NCI-H146 treated with DMSO at 0.1 percent for 48 hours (cell line): ENCODE measurements around the gene MUC3A.
"Not testable (repeated sequence)": the region's sequence is repeated elsewhere in the genome, so short reads cannot be mapped to it uniquely, and the experiment has no call there.

Experiments
- DNase-seq: peaks from one replicate; lab custom pipeline; 2025; ENCODE audit not compliant: unreplicated experiment; lab: John Stamatoyannopoulos, UW

MUC3A gene

DNA sequence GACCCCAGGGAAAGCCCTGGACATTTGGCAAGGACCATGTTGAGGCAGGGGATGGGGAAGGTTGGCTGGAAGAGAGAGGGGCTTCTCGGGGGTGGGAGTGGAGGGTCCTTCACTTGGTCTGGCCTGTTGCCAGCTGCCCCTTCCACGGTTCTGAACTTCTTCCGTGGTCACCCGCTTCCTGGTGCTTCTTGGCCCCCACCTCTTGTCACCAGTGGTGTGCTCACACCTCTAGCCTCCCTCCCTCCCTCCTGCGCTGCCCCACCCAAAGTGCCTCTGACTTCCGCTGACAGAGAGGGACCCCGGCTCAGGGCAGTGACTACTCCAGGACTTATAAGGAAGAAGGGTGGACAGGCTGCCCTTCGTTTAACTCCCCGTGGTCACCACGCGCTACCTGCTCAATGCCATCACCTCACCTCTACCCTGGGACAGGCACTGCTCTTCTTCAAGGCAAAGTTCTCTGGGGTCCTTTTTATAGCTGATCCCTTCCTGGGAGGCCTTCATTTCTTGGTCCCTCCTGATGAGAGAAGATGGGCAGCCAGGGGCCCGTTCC lies 19.8 kb downstream of the MUC3A start, which contains the start of gene MUC12:
Gene MUC12, plus strand, starts transcription at position 500 of the 550 bp plus-strand sequence. CDS start 58 bp downstream, outside the sequence.
- DNase-seq = no peak

DNA sequence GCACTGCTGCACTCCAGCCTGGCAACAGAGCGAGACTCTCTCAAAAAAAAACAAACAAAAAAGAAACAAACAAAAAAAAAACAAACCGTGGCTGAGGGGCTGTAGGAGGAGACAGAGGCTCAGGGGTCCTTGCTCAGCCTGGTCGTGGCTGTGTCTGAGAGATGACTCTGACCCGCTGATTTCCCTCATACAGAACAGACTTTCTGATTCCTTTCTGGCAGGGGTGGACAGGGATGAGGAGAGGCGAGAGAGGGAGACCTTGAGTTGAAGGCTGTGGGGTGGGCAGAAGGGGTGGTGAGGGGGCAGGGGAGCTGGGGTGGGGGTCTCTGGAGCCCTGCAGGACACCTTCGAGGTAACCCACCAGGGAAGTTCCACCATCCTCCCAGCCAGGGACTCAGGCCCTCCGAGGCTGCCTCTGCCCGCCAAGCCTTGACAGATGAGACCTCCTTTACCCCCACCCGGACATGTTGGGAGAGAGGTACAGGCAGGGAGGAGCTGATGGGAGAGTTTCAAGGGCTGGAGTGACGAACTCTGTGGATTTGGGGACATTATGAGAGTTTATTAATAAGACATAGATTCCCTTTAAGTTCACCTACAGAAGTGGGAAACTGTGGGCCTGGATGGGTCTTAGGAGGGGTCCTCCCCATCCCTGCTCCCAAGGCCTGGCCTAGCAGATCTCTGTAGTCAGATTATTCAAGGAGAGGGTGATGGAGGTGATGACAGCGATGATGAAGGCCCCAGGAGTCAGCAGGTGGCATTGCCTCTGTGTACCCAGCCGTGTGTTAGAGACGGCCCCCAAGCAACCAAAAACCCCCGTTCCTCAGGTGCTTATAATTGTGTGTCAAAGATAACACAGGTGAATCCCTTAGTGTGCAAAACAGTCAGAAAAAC lies 22.0 kb downstream of the MUC3A start:
- no peak for DNase-seq

DNA sequence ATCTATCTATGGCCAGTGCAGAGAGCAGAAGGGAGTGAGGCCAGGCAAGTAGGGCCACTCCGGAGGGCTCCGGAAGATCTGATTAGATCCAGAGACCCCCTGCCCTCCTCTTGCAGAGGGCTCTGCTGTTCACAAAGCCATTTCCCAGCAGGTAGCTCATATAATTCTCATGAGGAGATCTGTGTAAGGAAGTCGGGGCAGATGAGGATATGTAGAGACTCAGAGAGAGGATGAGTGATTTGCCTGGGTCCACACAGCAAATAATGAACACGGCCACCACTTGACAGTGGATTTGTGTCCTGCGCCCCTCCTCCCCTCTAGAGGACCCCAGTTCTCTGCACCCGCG lies 22.6 kb downstream of the MUC3A start:
- no peak for DNase-seq

DNA sequence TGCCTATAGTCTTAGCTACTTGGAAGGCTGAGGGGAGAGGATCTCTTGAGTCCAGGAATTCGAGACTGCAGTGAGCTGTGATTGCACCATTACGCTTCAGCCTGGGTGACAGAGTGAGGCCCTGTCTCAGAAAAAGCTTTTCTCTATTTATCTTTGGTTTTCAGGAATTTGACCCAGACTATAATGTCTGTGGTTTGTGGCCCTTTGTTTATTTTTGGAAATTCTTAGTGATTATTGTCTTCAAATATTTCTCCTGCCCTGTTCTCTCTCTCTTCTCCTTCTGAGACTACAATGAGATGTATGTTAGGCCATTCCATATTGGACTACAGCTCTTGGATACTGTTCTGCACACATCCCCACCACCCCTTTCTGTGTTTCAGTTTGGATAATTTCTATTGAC lies 24.7 kb downstream of the MUC3A start:
- no peak for DNase-seq

DNA sequence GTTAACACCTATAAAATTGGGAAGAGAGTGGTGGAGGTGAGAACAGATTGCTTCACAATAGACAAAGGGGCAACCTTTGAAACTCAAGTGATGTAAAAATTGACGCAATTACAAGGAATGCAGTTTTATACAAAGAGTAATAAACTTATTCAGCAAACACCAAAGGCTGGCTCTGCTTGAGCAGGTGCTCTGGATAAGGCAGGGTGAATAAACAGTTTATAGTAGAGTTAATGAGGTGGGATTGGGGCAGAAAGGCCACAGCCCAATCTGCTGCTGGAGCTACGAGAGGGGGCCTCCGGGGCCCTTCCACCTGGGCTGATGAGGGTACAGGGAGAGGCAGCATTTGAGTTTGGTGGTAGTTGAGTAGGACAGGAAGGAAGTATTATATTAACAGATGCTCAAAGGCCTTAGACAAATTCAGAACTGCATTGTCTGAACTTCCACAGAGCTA lies 26.1 kb downstream of the MUC3A start:
- DNase-seq = no peak

DNA sequence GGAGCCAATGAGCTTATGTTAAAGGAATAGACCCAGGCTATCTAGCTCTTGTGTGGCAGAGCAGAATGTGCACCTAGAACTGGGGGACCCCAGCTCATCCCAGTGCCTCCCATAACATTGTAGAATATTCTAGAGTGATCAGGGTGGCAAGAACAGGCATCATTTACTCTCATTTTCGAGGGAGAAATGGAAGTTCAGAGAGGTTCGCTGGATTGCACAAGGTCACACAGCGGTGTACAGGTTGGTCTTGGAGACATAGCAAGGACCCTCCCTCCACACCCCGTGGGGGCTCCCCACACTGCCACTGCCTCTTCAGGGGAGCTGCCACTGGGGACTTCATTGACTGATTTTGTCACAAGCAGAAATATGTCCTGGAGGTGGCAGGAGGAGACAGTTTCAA lies 29.0 kb downstream of the MUC3A start:
- DNase-seq = no peak

DNA sequence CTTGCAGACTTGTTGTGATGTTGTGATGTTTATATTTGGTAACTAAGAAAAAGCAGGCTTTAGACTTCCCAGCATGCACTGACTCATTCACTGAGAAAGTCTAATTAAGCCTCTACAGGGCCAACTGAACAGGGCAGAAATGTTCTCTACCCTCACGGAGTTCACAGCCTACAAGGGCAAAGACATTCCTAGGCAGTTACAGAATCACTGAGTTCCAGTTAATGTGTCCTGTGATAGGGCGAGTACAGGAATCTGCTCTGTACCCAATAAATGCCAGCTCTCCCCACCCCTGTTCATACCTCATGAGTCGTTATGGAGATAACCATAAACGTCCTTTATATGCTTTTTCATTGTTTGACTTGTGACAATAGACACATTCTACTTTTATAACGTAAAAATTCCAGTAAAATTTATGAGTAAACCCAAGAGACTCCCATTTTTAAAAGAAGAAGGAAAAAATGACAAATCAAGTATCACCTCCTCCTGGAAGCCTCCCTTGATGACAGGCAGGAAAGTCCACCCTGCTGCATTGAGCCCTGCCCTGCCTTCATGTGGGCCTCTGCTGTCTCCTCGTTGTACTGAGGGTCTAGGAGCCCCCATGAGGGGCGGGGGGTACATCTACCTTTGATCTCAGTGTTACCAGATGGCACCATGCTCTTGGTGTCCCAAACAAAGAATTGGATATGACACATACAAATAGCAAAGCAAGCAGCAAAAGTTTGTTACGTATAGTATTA lies 34.3 kb downstream of the MUC3A start:
- DNase-seq = no peak

DNA sequence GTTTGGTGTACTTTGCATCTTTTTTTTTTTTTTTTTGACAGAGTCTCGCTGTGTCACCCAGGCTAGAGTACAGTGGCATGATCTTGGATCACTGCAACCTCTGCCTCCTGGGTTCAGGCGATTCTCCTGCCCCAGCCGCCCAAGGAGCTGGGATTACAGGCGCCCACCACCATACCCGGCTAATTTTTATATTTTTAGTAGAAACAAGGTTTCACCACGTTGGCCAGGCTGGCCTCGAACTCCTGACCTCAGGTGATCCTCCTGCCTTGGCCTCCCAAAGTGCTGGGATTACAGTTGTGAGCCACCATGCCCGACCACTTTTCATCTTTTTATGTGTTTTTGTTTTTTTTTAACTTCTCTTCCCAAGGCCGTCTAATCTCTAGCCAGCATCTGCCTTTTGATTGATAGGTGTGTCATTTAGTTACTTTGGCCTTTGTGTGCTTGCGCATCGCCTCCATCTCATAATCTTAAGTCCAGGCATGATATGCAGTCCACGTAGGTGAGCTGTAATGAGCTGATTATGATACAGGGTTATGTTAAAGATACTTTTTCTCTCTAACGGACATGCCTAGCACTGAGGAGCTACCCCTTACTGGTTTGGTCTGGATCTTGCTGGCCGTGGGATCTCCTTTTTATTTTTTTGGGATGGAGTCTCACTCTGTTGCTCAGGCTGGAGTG lies 35.0 kb downstream of the MUC3A start:
- not testable (repeated sequence) for DNase-seq

DNA sequence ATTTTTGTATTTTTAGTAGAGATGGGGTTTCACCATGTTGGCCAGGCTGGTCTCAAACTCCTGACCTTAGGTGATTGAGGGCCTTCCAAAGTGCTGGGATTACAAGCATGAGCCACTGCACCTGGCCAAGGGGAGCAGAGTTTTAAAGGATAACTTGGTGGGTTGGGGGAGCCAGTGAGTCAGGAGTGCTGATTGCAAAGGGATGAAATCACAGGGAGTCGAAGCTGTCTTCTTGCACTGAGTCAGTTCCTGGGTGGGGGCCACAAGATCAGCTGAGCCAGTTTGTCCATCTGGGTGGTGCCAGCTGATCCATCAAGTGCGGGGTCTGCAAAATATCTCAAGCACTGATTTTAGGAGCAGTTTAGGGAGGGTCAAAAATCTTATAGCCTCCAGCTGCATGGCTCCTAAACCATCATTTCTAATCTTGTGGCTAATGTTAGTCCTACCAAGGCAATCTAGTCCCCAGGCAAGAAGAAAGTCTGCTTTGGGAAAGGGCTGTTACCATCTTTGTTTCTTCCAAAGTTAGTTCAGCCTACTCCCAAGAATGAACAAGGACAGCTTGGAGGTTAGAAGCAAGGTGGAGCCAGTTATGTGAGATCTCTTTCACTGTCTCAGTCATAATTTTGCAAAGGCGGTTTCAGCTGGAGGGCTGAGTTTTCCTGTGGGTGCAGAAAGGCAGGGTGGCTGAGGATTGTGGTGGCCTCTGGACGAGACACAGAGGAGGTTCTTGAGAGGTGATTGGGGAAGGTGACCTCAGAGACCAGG lies 35.9 kb downstream of the MUC3A start:
- not testable (repeated sequence) for DNase-seq

DNA sequence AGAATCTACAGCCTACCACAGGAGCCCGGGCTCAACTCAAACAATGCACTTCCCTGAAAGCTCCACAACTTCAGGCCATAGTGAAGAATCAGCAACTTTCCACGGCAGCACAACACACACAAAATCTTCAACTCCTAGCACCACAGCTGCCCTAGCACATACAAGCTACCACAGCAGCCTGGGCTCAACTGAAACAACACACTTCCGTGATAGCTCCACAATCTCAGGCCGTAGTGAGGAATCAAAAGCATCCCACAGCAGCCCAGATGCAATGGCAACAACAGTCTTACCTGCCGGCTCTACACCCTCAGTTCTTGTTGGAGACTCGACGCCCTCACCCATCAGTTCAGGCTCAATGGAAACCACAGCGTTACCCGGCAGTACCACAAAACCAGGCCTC lies 42.3 kb downstream of the MUC3A start:
- DNase-seq = no peak

DNA sequence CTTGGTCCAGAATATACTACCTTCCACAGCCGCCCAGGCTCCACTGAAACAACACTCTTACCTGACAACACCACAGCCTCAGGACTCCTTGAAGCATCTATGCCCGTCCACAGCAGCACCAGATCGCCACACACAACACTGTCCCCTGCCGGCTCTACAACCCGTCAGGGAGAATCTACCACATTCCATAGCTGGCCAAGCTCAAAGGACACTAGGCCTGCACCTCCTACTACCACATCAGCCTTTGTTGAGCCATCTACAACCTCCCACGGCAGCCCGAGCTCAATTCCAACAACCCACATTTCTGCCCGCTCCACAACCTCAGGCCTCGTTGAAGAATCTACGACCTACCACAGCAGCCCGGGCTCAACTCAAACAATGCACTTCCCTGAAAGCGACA lies 42.9 kb downstream of the MUC3A start:
- not testable (repeated sequence) for DNase-seq

DNA sequence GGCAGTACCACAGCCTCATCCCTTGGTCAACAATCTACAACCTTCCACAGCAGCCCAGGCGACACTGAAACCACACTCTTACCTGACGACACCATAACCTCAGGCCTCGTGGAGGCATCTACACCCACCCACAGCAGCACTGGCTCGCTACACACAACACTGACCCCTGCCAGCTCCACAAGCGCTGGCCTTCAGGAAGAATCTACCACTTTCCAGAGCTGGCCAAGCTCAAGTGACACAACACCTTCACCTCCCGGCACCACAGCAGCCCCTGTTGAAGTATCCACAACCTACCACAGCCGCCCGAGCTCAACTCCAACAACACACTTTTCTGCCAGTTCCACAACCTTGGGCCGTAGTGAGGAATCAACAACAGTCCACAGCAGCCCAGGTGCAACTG lies 45.3 kb downstream of the MUC3A start:
- not testable (repeated sequence) for DNase-seq

DNA sequence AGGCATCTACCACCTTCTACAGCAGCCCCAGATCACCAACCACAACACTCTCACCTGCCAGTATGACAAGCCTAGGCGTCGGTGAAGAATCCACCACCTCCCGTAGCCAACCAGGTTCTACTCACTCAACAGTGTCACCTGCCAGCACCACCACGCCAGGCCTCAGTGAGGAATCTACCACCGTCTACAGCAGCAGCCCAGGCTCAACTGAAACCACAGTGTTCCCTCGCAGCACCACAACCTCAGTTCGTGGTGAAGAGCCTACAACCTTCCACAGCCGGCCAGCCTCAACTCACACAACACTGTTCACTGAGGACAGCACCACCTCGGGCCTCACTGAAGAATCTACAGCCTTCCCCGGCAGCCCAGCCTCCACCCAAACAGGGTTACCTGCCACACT lies 49.2 kb downstream of the MUC3A start:
- DNase-seq = not testable (repeated sequence)

DNA sequence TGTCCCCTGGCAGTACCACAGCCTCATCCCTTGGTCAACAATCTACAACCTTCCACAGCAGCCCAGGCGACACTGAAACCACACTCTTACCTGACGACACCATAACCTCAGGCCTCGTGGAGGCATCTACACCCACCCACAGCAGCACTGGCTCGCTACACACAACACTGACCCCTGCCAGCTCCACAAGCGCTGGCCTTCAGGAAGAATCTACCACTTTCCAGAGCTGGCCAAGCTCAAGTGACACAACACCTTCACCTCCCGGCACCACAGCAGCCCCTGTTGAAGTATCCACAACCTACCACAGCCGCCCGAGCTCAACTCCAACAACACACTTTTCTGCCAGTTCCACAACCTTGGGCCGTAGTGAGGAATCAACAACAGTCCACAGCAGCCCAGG lies 50.0 kb downstream of the MUC3A start:
- not testable (repeated sequence) for DNase-seq

DNA sequence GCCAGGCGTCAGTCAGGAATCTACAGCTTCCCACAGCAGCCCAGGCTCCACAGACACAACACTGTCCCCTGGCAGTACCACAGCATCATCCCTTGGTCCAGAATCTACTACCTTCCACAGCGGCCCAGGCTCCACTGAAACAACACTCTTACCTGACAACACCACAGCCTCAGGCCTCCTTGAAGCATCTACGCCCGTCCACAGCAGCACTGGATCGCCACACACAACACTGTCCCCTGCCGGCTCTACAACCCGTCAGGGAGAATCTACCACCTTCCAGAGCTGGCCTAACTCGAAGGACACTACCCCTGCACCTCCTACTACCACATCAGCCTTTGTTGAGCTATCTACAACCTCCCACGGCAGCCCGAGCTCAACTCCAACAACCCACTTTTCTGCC lies 50.7 kb downstream of the MUC3A start:
- DNase-seq = not testable (repeated sequence)

DNA sequence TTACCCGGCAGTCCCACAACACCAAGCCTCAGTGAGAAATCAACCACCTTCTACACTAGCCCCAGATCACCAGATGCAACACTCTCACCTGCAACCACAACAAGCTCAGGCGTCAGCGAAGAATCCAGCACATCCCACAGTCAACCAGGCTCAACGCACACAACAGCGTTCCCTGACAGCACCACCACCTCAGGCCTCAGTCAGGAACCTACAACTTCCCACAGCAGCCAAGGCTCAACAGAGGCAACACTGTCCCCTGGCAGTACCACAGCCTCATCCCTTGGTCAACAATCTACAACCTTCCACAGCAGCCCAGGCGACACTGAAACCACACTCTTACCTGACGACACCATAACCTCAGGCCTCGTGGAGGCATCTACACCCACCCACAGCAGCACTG lies 53.0 kb downstream of the MUC3A start:
- DNase-seq = not testable (repeated sequence)

DNA sequence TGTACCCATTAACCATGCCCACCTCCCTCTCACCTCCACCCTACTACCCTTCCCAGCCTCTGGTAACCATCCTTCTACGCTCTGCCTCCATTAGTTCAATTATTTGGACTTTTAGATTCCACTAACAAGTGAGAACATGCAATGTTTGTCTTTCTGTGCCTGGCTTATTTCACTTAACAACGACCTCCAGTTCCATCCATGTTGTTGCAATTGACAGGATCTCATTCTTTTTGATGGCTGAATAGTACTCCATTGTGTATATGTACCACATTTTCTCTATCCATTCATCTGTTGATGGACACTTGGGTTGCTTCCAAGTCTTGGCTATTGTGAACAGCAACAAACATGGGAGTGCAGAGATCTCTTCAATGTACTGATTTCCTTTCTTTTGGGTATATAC lies 58.0 kb downstream of the MUC3A start:
- DNase-seq = not testable (repeated sequence)

DNA sequence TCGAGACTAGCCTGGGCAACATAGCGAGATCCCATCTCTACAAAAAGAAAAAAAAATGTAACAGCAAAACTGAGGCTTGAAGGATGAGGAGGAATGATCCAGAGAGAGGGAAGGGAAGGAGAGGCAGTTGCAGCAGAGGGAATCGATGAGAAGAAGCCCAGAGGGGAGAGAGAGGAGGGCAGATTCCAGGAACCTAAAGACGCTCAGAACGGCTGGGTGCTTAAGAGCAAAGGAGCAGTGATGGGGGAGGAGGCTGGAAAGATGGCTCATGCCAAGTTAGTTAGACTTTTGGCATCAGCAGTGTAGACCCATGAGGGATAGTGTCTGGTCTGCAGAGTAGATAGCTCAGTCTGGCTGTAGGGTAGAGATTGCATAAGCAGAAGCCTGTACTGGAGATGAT lies 60.3 kb downstream of the MUC3A start:
- DNase-seq = no peak

DNA sequence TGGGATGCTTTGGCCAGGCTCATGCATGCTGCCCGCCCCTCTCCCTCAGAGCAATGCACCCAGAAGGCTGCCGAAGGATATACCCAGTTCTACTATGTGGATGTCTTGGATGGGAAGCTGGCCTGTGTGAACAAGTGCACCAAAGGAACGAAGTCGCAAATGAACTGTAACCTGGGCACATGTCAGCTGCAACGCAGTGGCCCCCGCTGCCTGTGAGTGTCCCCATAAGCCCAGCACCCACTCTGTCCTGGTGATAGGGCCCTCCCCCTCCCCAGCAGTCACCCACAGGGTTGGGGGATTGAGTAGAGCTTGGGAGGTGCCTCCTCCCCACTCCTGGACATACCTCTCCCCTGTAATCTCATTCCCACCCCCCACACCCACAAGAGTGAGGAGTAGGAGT lies 63.6 kb downstream of the MUC3A start:
- no peak for DNase-seq

DNA sequence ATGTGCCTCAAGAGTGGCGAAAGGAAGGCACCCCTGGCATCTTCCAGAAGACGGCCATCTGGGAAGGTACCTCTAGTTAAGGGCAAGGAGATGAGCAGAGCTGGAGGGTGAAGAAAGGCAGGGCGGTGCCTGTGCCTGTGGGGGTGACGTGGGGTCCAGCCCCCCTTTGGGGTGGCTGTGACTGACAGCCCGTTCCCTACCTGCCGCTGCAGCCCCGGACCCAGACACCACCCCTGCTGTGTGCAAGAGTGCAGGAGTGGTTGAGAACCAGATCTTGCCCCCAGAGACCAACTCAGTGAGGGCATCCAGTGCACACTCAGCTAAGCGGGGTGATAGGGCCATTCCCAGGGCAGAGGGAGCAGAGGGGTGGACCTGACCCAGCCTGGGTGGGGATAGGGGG lies 66.3 kb downstream of the MUC3A start:
- no peak for DNase-seq
